B cell (primary cell): ENCODE data around the gene MROH9. TPM values are rescaled to one million over a fixed set of nuclear protein-coding genes. Genes with fewer than 3 reads are reported as not detected.

ENCODE experiments used
- ATAC-seq: fragments of 200-7000 bp; cut with Tn5 transposase; one replicate; pipeline ENCODE4 v1.10.0; 2021; ENCODE audit warnings: low read depth, mild to moderate bottlenecking, moderate number of reproducible peaks, moderate library complexity
- CTCF ChIA-PET: fragments of 350-600 bp; sonication (Branson Sonifier 250); formaldehyde crosslinking; loops from one replicate; lab custom pipeline; 2021; ENCODE audit warnings: antibody characterized with exemption, inconsistent platforms; lab: Charles Lee
- POLR2A ChIA-PET: fragments of 350-600 bp; sonication (Branson Sonifier 250); formaldehyde crosslinking; loops from one replicate; lab custom pipeline; 2021; ENCODE audit warnings: antibody characterized with exemption; lab: Charles Lee
- DNase-seq: peaks from one replicate; pipeline ENCODE4 v3.0.0; 2013
- H2AFZ ChIP-seq: 2 replicates; pipeline ENCODE4 v1.6.1; 2012; ENCODE audit warnings: mild to moderate bottlenecking, low read depth, low read length; ENCODE audit not compliant: insufficient read depth, poor library complexity, severe bottlenecking
- H3K27ac ChIP-seq, 2 donors: 1 replicate in 1 of 2; 2 replicates in 1 of 2; pipeline ENCODE4 v1.5.1; 2012 to 2013; ENCODE audit warnings: low read length in 2 of 2, mild to moderate bottlenecking in 2 of 2, moderate library complexity in 1 of 2
- H3K27me3 ChIP-seq, 4 experiments: fragments of 200-600 bp in 1 of 4; sonication (generic) in 1 of 4; replicated peaks in 1 of 4; 1 replicate in 2 of 4; 2 replicates in 2 of 4; pipeline versions ENCODE4 v1.6.1 to v1.7.0; 2013 to 2016; ENCODE audit warnings: low read length in 3 of 4, mild to moderate bottlenecking in 2 of 4, mixed read lengths in 1 of 4, moderate library complexity in 1 of 4; ENCODE audit not compliant: insufficient read depth in 4 of 4, control insufficient read depth in 3 of 4; ENCODE audit errors: control extremely low read depth in 1 of 4
- H3K36me3 ChIP-seq, 2 experiments: replicated peaks in 1 of 2; 1 replicate in 1 of 2; 2 replicates in 1 of 2; pipeline versions ENCODE4 v1.6.1 to v1.7.1; 2013; ENCODE audit warnings: low read length in 1 of 2; ENCODE audit not compliant: insufficient read depth in 2 of 2, control insufficient read depth in 1 of 2; ENCODE audit errors: control extremely low read depth in 1 of 2, extremely low read depth in 1 of 2
- H3K4me1 ChIP-seq, 2 donors: fragments of 200-600 bp in 1 of 2; sonication (generic) in 1 of 2; 1 replicate in 1 of 2; 2 replicates in 1 of 2; pipeline versions ENCODE4 v1.5.1 to v1.6.1; 2013 to 2017; ENCODE audit warnings: low read length in 2 of 2; ENCODE audit not compliant: control insufficient read depth in 2 of 2, insufficient read depth in 2 of 2
- H3K4me2 ChIP-seq: replicated peaks from 2 replicates; pipeline ENCODE3; 2012; ENCODE audit warnings: mild to moderate bottlenecking, low read depth, low read length; ENCODE audit not compliant: poor library complexity, severe bottlenecking
- H3K4me3 ChIP-seq, 5 experiments: fragments of 200-600 bp in 1 of 5; sonication (generic) in 1 of 5; 1 replicate in 3 of 5; 2 replicates in 2 of 5; pipeline versions ENCODE4 v1.5.1 to v1.7.0; 2011 to 2016; ENCODE audit warnings: low read length in 4 of 5, mild to moderate bottlenecking in 4 of 5, low read depth in 2 of 5, control low read depth in 1 of 5, moderate library complexity in 1 of 5; ENCODE audit not compliant: insufficient read depth in 1 of 5; ENCODE audit errors: control extremely low read depth in 1 of 5, extremely low read depth in 1 of 5
- H3K79me2 ChIP-seq: fragments of 200-600 bp; sonication (generic); one replicate; pipeline ENCODE4 v1.6.0; 2016; ENCODE audit warnings: low read length; ENCODE audit not compliant: control insufficient read depth, insufficient read depth
- H3K9ac ChIP-seq: fragments of 200-600 bp; sonication (generic); 2 replicates; pipeline ENCODE4 v1.6.1; 2017; ENCODE audit warnings: mild to moderate bottlenecking, low read length, moderate library complexity
- H3K9me3 ChIP-seq, 3 donors: one replicate each; pipeline versions ENCODE4 v1.6.1 to v1.7.1; 2013; ENCODE audit warnings: low read length in 2 of 3; ENCODE audit not compliant: control insufficient read depth in 2 of 3, insufficient read depth in 1 of 3; ENCODE audit errors: control extremely low read depth in 1 of 3
- H4K20me1 ChIP-seq: 2 replicates; pipeline ENCODE4 v1.6.0; 2012; ENCODE audit warnings: mild to moderate bottlenecking, low read length; ENCODE audit not compliant: insufficient read depth, control insufficient read depth, poor library complexity, severe bottlenecking
- H3K27ac Mint-ChIP-seq: one replicate; pipeline ENCODE4 v1.8.0; 2021; ENCODE audit warnings: mixed read lengths
- H3K27me3 Mint-ChIP-seq: one replicate; pipeline ENCODE4 v1.8.0; 2021; ENCODE audit warnings: mixed read lengths
- H3K4me1 Mint-ChIP-seq: one replicate; pipeline ENCODE4 v1.8.0; 2021; ENCODE audit warnings: mixed read lengths
- H3K4me3 Mint-ChIP-seq: one replicate; pipeline ENCODE4 v1.8.0; 2021; ENCODE audit warnings: mixed read lengths
- H3K9me3 Mint-ChIP-seq: one replicate; pipeline ENCODE4 v1.8.0; 2022; ENCODE audit warnings: mixed read lengths; ENCODE audit not compliant: insufficient read depth
- EZH2 ChIP-seq: IDR thresholded peaks from 2 replicates; pipeline ENCODE4 v1.6.1; 2012; ENCODE audit warnings: borderline replicate concordance, low read depth, mild to moderate bottlenecking, moderate library complexity, low read length; ENCODE audit not compliant: insufficient read depth, poor library complexity, severe bottlenecking
- WGBS: methylation state at CpG from one replicate; pipeline ENCODE4 v1.1.5; 2013; ENCODE audit warnings: missing lambda C conversion rate; ENCODE audit not compliant: insufficient coverage; 5-methylcytosine and 5-hydroxymethylcytosine counted together
- intact Hi-C: fragments of 100-400 bp; cut with micrococcal nuclease; formaldehyde crosslinking; loops from one replicate; pipeline ENCODE4 v1.10.0; 2022
- polyA plus RNA-seq: library from polyadenylated mRNA; depleted of rRNA; stranded (reverse); fragments of >200 nt; gene quantifications from 2 replicates; pipeline ENCODE4 v1.2.3, GENCODE V29; 2012
- total RNA-seq, 2 donors: library from RNA; stranded (reverse); fragments of 120-200 nt in 1 of 2; gene quantifications; 1 replicate in 1 of 2; 2 replicates in 1 of 2; pipeline versions ENCODE4 v1.2.3 to v1.2.4, GENCODE V29; 2013 to 2022
- TF ChIP-seq, protein P1 (sequence below): fragments of 200-600 bp; IDR thresholded peaks from one replicate; pipeline ENCODE4 v1.8.0; 2022; ENCODE audit warnings: antibody characterized with exemption, mild to moderate bottlenecking

MROH9 gene
- total and polyA plus RNA-seq, 2 donors (not counting 1 experiment from before 2014, with no cell fraction given) = not detected

GRCh38 chr1:170959385-170959784 lies 24.1 kb downstream of the MROH9 start:
- Mint-ChIP-seq H3K4me3 (no peak overlapping the region), H3K9me3 (no peaks in the 10 kb centered on the region), H3K27ac (no peak overlapping the region), H3K4me1 (no peaks in the 10 kb centered on the region), H3K27me3 (peaks cover 10% of the 10 kb centered on the region)
- H4K20me1 ChIP-seq = no peaks in the 10 kb centered on the region
- H2AFZ ChIP-seq = no peak overlapping the region
- no peaks in the 10 kb centered on the region for H3K4me1 ChIP-seq
- H3K27me3 ChIP-seq = no peaks in the 10 kb centered on the region
- no peaks in the 10 kb centered on the region for H3K9me3 ChIP-seq
- no peaks in the 10 kb centered on the region for H3K36me3 ChIP-seq
- intact Hi-C loops = no loop called here
- no peak for DNase-seq
- CTCF ChIA-PET = no interaction called here
- TF ChIP-seq EZH2 = no peak
- TF ChIP-seq, protein P1, sequence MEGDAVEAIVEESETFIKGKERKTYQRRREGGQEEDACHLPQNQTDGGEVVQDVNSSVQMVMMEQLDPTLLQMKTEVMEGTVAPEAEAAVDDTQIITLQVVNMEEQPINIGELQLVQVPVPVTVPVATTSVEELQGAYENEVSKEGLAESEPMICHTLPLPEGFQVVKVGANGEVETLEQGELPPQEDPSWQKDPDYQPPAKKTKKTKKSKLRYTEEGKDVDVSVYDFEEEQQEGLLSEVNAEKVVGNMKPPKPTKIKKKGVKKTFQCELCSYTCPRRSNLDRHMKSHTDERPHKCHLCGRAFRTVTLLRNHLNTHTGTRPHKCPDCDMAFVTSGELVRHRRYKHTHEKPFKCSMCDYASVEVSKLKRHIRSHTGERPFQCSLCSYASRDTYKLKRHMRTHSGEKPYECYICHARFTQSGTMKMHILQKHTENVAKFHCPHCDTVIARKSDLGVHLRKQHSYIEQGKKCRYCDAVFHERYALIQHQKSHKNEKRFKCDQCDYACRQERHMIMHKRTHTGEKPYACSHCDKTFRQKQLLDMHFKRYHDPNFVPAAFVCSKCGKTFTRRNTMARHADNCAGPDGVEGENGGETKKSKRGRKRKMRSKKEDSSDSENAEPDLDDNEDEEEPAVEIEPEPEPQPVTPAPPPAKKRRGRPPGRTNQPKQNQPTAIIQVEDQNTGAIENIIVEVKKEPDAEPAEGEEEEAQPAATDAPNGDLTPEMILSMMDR = no peak
- no peak overlapping the region for H3K4me3 ChIP-seq
- POLR2A ChIA-PET = no interaction called here
- no peak overlapping the region for H3K27ac ChIP-seq
- H3K79me2 ChIP-seq = no peaks in the 10 kb centered on the region
- ATAC-seq = no peak
- no peak overlapping the region for H3K9ac ChIP-seq
- H3K4me2 ChIP-seq = no peak overlapping the region

DNA sequence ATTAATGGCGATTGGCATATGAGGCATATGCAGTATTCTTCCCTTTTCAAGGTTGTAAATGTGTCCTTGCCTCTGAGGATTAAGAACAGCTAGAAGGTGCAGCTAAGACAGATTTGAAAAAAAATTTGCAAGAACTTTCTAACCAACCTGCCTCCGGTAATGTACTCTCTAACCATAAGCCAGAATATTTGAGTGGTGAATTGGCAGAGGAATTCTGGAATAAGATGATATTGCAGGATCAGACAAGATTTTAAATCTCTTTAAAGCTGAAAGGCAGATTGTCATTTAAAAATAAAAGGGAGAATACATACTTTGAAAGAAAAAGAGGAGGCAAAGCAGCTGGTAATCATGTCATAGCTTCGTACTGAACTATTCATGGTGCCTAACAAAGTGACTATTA lies 29.2 kb downstream of the MROH9 start:
- H3K4me3 Mint-ChIP-seq = no peak overlapping the region
- Histone ChIP-seq H3K9ac (no peak overlapping the region), H3K4me3 (no peak overlapping the region), H3K4me2 (no peak overlapping the region), H2AFZ (no peak overlapping the region), H4K20me1 (no peaks in the 10 kb centered on the region), H3K79me2 (no peaks in the 10 kb centered on the region), H3K27ac (no peak overlapping the region), H3K27me3 (no peaks in the 10 kb centered on the region), H3K4me1 (no peaks in the 10 kb centered on the region), H3K9me3 (no peaks in the 10 kb centered on the region), H3K36me3 (no peaks in the 10 kb centered on the region)
- intact Hi-C loops = no loop called here
- no peaks in the 10 kb centered on the region for H3K4me1 Mint-ChIP-seq
- POLR2A ChIA-PET = no interaction called here
- no peaks in the 10 kb centered on the region for H3K9me3 Mint-ChIP-seq
- no CpG with 5 or more reads among the region's 3 CpGs for WGBS
- no peak overlapping the region for H3K27ac Mint-ChIP-seq
- ATAC-seq = no peak
- CTCF ChIA-PET = interaction anchor here (0.7 kb wide), 1 partner anchor 33 kb away, joined by 3 read pairs; no protein-coding TSS in a partner anchor
- peaks cover 13% of the 10 kb centered on the region for H3K27me3 Mint-ChIP-seq
- TF ChIP-seq, protein P1 = no peak
- TF ChIP-seq EZH2 = no peak
- DNase-seq = no peak
